GM10266 (cell line): ENCODE measurements around the gene TNFRSF1A.

Experiments used
- DNase-seq: peaks from one replicate; pipeline ENCODE4 v3.0.0; 2012; ENCODE audit errors: extremely low spot score
- CTCF ChIP-seq: IDR thresholded peaks from 2 replicates; pipeline ENCODE4 v1.5.1; 2012; ENCODE audit warnings: mild to moderate bottlenecking, low read depth; ENCODE audit not compliant: control insufficient read depth, insufficient read depth; ENCODE audit errors: missing control alignments

TNFRSF1A gene

GRCh38 chr12:6323340-6323994 lies 18.4 kb downstream of the TNFRSF1A start:
- TF ChIP-seq CTCF: peak; percentile 48
- peak; percentile 80 for DNase-seq

- TF ChIP-seq CTCF: no peak
- no peak for DNase-seq
Observed at GRCh38 chr12:6322969-6323339, 18.9 kb downstream of the TNFRSF1A start.

GRCh38 chr12:6322352-6322751 lies 19.5 kb downstream of the TNFRSF1A start:
- TF ChIP-seq CTCF: no peak
- no peak for DNase-seq

GRCh38 chr12:6321905-6322304 lies 20.0 kb downstream of the TNFRSF1A start:
- TF ChIP-seq CTCF: no peak
- no peak for DNase-seq

GRCh38 chr12:6319446-6319845 lies 22.4 kb downstream of the TNFRSF1A start:
- DNase-seq: no peak
- no peak for TF ChIP-seq CTCF

GRCh38 chr12:6318440-6318879 lies 23.4 kb downstream of the TNFRSF1A start:
- no peak for TF ChIP-seq CTCF
- no peak for DNase-seq

- TF ChIP-seq CTCF: no peak
- DNase-seq: no peak
Observed at GRCh38 chr12:6317693-6318439, 24.0 kb downstream of the TNFRSF1A start.
